HG02840 (cell line): ENCODE measurements around the gene DLX5.

Experiments
- ATAC-seq: cut with Tn5 transposase; IDR thresholded peaks from one replicate; pipeline ENCODE4 v1.9.1; 2021; ENCODE audit warnings: mild to moderate bottlenecking, moderate library complexity, moderate number of reproducible peaks; ENCODE audit not compliant: unreplicated experiment, low FRiP score

DLX5 gene

GRCh38 chr7:96992192-96993005 is 32.2 kb downstream of the DLX5 start:
- no peak for ATAC-seq

- no peak for ATAC-seq
Observed at GRCh38 chr7:96991546-96992191, 33.0 kb downstream of the DLX5 start.

DNA sequence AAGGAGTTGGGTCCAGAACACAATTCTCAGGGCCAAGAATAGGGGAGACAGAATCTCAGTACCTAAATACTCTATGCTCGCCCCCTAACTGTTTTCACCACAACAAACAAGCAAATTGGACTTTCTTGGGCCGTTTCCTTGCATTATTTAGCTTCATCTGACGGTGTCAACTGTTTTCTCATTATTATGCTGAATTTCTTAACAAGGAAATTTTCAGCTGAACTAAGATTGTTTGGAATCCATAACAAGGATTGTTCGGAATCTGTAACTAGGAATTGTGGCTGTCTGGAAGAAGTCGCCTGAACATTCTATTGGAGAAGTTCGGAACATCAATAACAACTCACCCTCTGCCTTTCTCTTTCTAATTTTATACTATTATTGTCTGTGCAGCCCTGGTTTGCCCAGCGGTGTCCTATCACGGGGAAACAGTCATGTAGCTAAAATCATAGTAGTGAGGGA is 34.7 kb downstream of the DLX5 start:
- ATAC-seq = no peak

GRCh38 chr7:96989241-96989858 is 35.3 kb downstream of the DLX5 start:
- no peak for ATAC-seq

DNA sequence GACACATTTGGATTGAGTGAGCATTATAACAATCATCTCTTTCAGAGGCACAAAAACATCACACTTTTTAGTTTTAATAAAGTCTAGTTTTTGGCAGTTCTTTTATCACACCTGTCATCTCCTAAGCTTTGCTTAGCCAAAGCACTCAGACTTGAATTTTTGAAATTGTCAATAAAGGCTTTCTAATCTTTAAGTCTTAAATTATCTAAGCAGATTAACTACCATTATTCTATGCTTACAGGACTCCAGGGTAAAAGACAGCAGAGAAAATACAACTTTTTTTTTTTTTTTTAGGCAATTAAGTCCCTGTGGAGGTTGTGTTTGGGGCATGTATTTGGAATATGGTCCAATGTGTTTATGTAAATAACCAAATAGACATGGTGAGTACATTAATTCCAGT is 36.9 kb downstream of the DLX5 start:
- no peak for ATAC-seq

DNA sequence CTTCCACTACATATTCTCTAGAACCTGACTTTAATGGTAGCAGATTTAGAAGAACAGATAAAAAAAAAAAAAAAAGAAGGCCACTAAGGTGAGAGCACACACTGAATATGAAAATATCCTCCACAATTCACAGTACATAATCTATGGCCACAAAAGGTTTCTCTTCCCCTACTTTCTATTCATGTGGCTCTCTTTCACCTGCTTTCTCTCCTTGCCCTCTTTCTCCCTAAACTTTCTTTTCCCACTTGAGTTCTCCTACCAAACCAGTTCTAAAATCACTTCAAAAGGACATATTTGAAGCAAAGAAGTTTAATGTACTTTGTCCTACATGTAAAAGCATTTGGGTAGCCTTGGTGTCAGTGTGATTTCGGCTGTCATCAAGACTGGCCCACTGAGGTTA is 37.7 kb downstream of the DLX5 start:
- ATAC-seq = no peak

- no peak for ATAC-seq
Observed at GRCh38 chr7:96985992-96986391, 38.6 kb downstream of the DLX5 start.

DNA sequence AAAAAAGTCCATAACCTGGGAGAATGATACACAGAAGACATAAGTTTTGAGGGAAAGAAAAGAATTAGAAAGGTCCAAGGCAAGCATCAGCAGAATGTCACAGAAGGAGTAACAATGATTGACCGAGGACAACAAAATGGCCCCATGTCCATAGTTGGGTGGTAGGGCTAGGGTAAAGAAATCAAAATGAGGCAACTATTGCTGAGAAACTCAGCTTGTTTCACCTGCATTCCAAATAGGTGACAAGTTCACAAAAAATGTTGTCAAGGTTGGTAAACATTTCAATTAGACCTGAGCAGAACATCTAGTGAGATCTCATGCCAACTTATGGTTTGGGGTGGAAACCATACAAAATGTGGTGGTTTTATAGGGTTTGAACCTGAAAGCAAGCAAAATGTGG is 42.0 kb downstream of the DLX5 start:
- ATAC-seq = no peak

- no peak for ATAC-seq
Observed at GRCh38 chr7:96979551-96980276, 44.9 kb downstream of the DLX5 start.

DNA sequence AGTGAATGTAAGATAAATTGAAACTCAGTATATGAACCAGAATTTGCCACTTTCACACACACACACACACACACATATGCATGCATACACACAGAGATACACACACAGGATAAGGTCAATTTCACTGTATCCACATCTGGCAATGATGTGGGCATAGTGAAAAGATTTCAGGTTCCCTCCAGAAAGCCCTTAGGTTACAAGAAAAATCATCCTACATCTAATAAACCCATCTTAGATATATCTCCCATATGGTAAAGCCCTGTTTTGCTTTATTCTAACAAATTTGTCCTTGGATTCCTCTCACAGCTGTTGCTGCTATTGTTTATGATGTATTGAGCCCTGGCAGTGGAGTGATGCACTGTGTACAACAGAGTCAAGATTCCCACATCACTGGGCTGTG is 47.2 kb downstream of the DLX5 start:
- no peak for ATAC-seq

- ATAC-seq = no peak
Observed at GRCh38 chr7:96976106-96976505, 48.5 kb downstream of the DLX5 start.

DNA sequence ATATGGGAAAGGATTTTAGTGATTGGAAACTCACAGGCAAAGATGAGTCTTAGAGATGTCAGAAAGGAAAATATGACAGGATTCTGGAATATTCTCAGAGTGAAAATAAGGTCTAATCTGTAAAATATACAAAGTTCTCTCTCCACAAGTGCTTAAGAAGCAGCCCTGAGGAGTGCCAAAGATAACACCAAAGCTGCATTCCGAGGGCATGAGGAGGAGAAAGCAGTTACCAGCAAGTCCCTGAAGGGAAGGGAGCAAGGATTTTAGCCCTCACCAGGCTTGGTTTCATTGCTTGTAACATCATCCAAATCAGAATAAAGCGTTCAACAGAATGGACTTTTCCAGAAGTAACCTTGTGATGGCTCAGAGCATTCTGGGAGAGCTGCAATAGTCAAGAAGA is 50.6 kb downstream of the DLX5 start:
- no peak for ATAC-seq

GRCh38 chr7:96970739-96971138 is 53.9 kb downstream of the DLX5 start:
- no peak for ATAC-seq
